Prostate gland (tissue), 2 donors: ENCODE results near the gene KREMEN1. TPM values are rescaled to one million over a fixed set of nuclear protein-coding genes. Genes with fewer than 3 reads are reported as not detected.

ENCODE experiments used
- DNase-seq: peaks from one replicate; pipeline ENCODE4 v3.0.0-alpha.2; 2019; ENCODE audit warnings: low spot score
- H3K27ac ChIP-seq, 2 donors: fragments of 200-600 bp; sonication (generic); 2 replicates each; pipeline ENCODE4 v1.5.1; 2017 to 2019
- H3K27me3 ChIP-seq: fragments of 200-600 bp; sonication (generic); replicated peaks from 2 replicates; pipeline ENCODE4 v1.5.1; 2019; ENCODE audit not compliant: insufficient read depth
- H3K36me3 ChIP-seq, 2 donors: fragments of 200-600 bp; sonication (generic); 1 replicate in 1 of 2; 2 replicates in 1 of 2; pipeline versions ENCODE4 v1.5.1 to v1.8.1; 2017 to 2019
- H3K4me1 ChIP-seq: fragments of 200-600 bp; sonication (generic); replicated peaks from 2 replicates; pipeline ENCODE4 v1.5.1; 2019
- H3K4me3 ChIP-seq, 2 donors: fragments of 200-600 bp; sonication (generic); 2 replicates each; pipeline ENCODE4 v1.5.1; 2017 to 2019
- H3K9me3 ChIP-seq: fragments of 200-600 bp; sonication (generic); 2 replicates; pipeline ENCODE4 v1.5.1; 2017
- CTCF ChIP-seq, 4 experiments: fragments of 200-600 bp in 2 of 4; fragments of 450-650 bp in 2 of 4; sonication (generic) in 2 of 4; IDR thresholded peaks; 1 replicate in 3 of 4; 2 replicates in 1 of 4; pipeline ENCODE4 v1.5.1; 2016 to 2019; ENCODE audit warnings: antibody characterized with exemption in 4 of 4, mild to moderate bottlenecking in 2 of 4, moderate library complexity in 2 of 4
- POLR2A ChIP-seq: fragments of 450-650 bp; IDR thresholded peaks from one replicate; pipeline ENCODE4 v1.6.1; 2016; ENCODE audit warnings: antibody characterized with exemption, mild to moderate bottlenecking
- POLR2AphosphoS5 ChIP-seq: sonication (generic); formaldehyde crosslinking; IDR thresholded peaks from one replicate; pipeline ENCODE4 v1.6.1; 2017; ENCODE audit warnings: antibody characterized with exemption
- WGBS: methylation state at CpG from one replicate; pipeline ENCODE4 v1.1.5; 2018; 5-methylcytosine and 5-hydroxymethylcytosine counted together
- intact Hi-C: fragments of 100-400 bp; cut with DNase I; formaldehyde crosslinking; loops from one replicate; pipeline ENCODE4 v1.14.2; 2022
- total RNA-seq, 2 donors: library from RNA; depleted of rRNA; stranded (reverse); fragments of >200 nt; gene quantifications; one replicate each; pipeline ENCODE4 v1.1.0, GENCODE V29; 2016

Gene KREMEN1
- total RNA-seq, 2 donors from 2014 or later = 19.3 to 49.0 TPM

- intact Hi-C loops = no loop called here
- Histone ChIP-seq H3K4me1 (no peaks in the 10 kb centered on the region), H3K27me3 (no peaks in the 10 kb centered on the region), H3K4me3 (no peak overlapping the region), H3K27ac (no peak overlapping the region), H3K36me3 (no peaks in the 10 kb centered on the region), H3K9me3 (no peaks in the 10 kb centered on the region)
- TF ChIP-seq POLR2A = no peak
- no peak for TF ChIP-seq CTCF (IDR thresholded peaks at IDR 0.05)
- TF ChIP-seq POLR2AphosphoS5 = no peak
- no peak for DNase-seq
- 55% methylated on average over 10 of the region's 10 CpGs for WGBS
Observed at GRCh38 chr22:29141078-29141688, 68.3 kb downstream of the KREMEN1 start.

- intact Hi-C loops = no loop called here
- Histone ChIP-seq H3K27me3 (no peaks in the 10 kb centered on the region), H3K36me3 (no peaks in the 10 kb centered on the region), H3K4me1 (no peaks in the 10 kb centered on the region), H3K27ac (no peak overlapping the region), H3K4me3 (no peak overlapping the region), H3K9me3 (no peaks in the 10 kb centered on the region)
- TF ChIP-seq POLR2A (no peak), POLR2AphosphoS5 (no peak), CTCF (IDR thresholded peaks at IDR 0.05) (no peak)
- no peak for DNase-seq
- WGBS = 90% methylated on average over 5 of the region's 5 CpGs
Observed at GRCh38 chr22:29142116-29142515, 69.3 kb downstream of the KREMEN1 start.

GRCh38 chr22:29143941-29144785, 71.3 kb downstream of the KREMEN1 start:
- H3K4me1 ChIP-seq = no peaks in the 10 kb centered on the region

GRCh38 chr22:29144786-29145160, 71.9 kb downstream of the KREMEN1 start:
- peak; percentile 46 for DNase-seq
- Histone ChIP-seq H3K9me3 (no peaks in the 10 kb centered on the region), H3K36me3 (no peaks in the 10 kb centered on the region), H3K27me3 (no peaks in the 10 kb centered on the region), H3K4me3 (no peak overlapping the region), H3K27ac (peak overlapping the region; percentile 14 to 55), H3K4me1 (no peaks in the 10 kb centered on the region)
- intact Hi-C loops = no loop called here
- 40% methylated on average over 14 of the region's 14 CpGs for WGBS
- TF ChIP-seq CTCF (IDR thresholded peaks at IDR 0.05) (no peak), POLR2AphosphoS5 (no peak), POLR2A (no peak)

More at GRCh38 chr22:29143941-29144785, 71.3 kb downstream of the KREMEN1 start:
- intact Hi-C loops = no loop called here
- no peak for DNase-seq
- 76% methylated on average over 16 of the region's 16 CpGs for WGBS
- TF ChIP-seq CTCF (IDR thresholded peaks at IDR 0.05) (no peak), POLR2AphosphoS5 (no peak), POLR2A (no peak)
- H3K4me3 ChIP-seq = no peak overlapping the region
- no peaks in the 10 kb centered on the region for H3K27me3 ChIP-seq
- H3K27ac ChIP-seq = peak overlapping the region; percentile 14 to 55
- H3K9me3 ChIP-seq = no peaks in the 10 kb centered on the region
- no peaks in the 10 kb centered on the region for H3K36me3 ChIP-seq
